CD1c-positive myeloid dendritic cell (primary cell): ENCODE data around the gene MEF2D.

Source experiments
- DNase-seq: peaks from one replicate; pipeline ENCODE4 v3.0.0-alpha.2; 2016; ENCODE audit errors: extremely low spot score

MEF2D gene

GRCh38 chr1:156444407-156445001 lies 56.1 kb downstream of the MEF2D start:
- DNase-seq = no peak

GRCh38 chr1:156443286-156443685 lies 57.3 kb downstream of the MEF2D start:
- DNase-seq = no peak

- peak; percentile 28 for DNase-seq
Observed at GRCh38 chr1:156440654-156441437, 59.7 kb downstream of the MEF2D start.

GRCh38 chr1:156439777-156440183 lies 60.8 kb downstream of the MEF2D start:
- no peak for DNase-seq

- no peak for DNase-seq
Observed at GRCh38 chr1:156439036-156439776, 61.4 kb downstream of the MEF2D start.

- no peak for DNase-seq
Observed at GRCh38 chr1:156438278-156438987, 62.1 kb downstream of the MEF2D start.

GRCh38 chr1:156437037-156437867 lies 63.3 kb downstream of the MEF2D start:
- no peak for DNase-seq

- DNase-seq = no peak
Observed at GRCh38 chr1:156436141-156437036, 64.2 kb downstream of the MEF2D start.

GRCh38 chr1:156435545-156436140 lies 64.9 kb downstream of the MEF2D start:
- peak; percentile 34 for DNase-seq

GRCh38 chr1:156434989-156435544 lies 65.5 kb downstream of the MEF2D start:
- no peak for DNase-seq

GRCh38 chr1:156433602-156434001 lies 67.0 kb downstream of the MEF2D start:
- no peak for DNase-seq

- no peak for DNase-seq
Observed at GRCh38 chr1:156433032-156433431, 67.5 kb downstream of the MEF2D start.

GRCh38 chr1:156432669-156433018 lies 67.9 kb downstream of the MEF2D start:
- DNase-seq = no peak

GRCh38 chr1:156431769-156432668 lies 68.6 kb downstream of the MEF2D start:
- DNase-seq = no peak

GRCh38 chr1:156431366-156431765 lies 69.2 kb downstream of the MEF2D start:
- no peak for DNase-seq

- no peak for DNase-seq
Observed at GRCh38 chr1:156430866-156431265, 69.7 kb downstream of the MEF2D start.

GRCh38 chr1:156430303-156430702 lies 70.3 kb downstream of the MEF2D start:
- DNase-seq = no peak

GRCh38 chr1:156429313-156430060 lies 71.1 kb downstream of the MEF2D start:
- DNase-seq = no peak
